ENCODE measurements around the gene BCDIN3D. TPM values are rescaled to one million over a fixed set of nuclear protein-coding genes. Genes with fewer than 3 reads are reported as not detected.

BCDIN3D gene
- polyA plus RNA-seq, 1 of the 3 experiments (the other 2 are of a cell fraction): 2.3 TPM

GRCh38 chr12:49821373-49822287 lies 21.3 kb downstream of the BCDIN3D start:
- WGBS (ENCODE audit: low lambda C conversion rate): 93% methylated on average over 10 of the region's 10 CpGs
- TF ChIP-seq RXRA (IDR thresholded peaks at IDR 0.05; ENCODE audit: borderline replicate concordance, low read depth) (no peak), USF2 (IDR thresholded peaks at IDR 0.05; ENCODE audit: borderline replicate concordance, low read depth, low read length) (no peak), ZBTB33 (IDR thresholded peaks at IDR 0.05; ENCODE audit: borderline replicate concordance, low read depth) (no peak), IRF3 (IDR thresholded peaks at IDR 0.05; ENCODE audit: low read depth, low read length) (no peak), EZH2phosphoT487 (IDR thresholded peaks at IDR 0.05; ENCODE audit: borderline replicate concordance, low read depth) (no peak)
- Histone ChIP-seq H3K9me2 (no peaks in the 10 kb centered on the region), H3K9me3 (no peaks in the 10 kb centered on the region), H4K20me1 (ENCODE audit: insufficient read depth) (peaks cover 85% of the 10 kb centered on the region), H3K9ac (no peak overlapping the region), H3K79me2 (ENCODE audit: insufficient read depth) (peaks cover 75% of the 10 kb centered on the region), H2AFZ (ENCODE audit: low read depth) (no peak overlapping the region), H3K27ac (ENCODE audit: low read depth in 2 of 2, low read length in 1 of 2) (no peak overlapping the region), H3K4me2 (no peak overlapping the region), H3K4me3 (ENCODE audit: low read depth in 2 of 2, low read length in 1 of 2) (no peak overlapping the region), H3K36me3 (replicated peaks in 1 of 2; ENCODE audit: control insufficient read depth in 1 of 2, insufficient read depth in 2 of 2, low read length in 1 of 2) (peaks cover 7 to 27% of the 10 kb centered on the region in 2 experiments), H3K4me1 (ENCODE audit: control insufficient read depth in 1 of 2, insufficient read depth in 2 of 2, low read depth in 1 of 2, low read length in 1 of 2) (peaks cover 9 to 17% of the 10 kb centered on the region in 2 experiments; a peak in 3 of 4 replicates), H3F3A (replicated peaks; ENCODE audit: insufficient read depth) (no peaks in the 10 kb centered on the region), H3K27me3 (ENCODE audit: insufficient read depth) (no peaks in the 10 kb centered on the region)
- ChIA-PET CTCF (interaction anchor here (0.5 to 1.2 kb wide), 3 partner anchors 17 to 417 kb away, joined by 3 read pairs; no protein-coding TSS in a partner anchor), POLR2A (no interaction called here)
- no peak for DNase-seq

- POLR2A ChIA-PET: no interaction called here
- CTCF ChIA-PET: interaction anchor here (0.7 to 1.2 kb wide), 3 partner anchors 19 to 807 kb away, joined by 3 to 5 read pairs (median 3); partner anchors contain the start of gene TMBIM6
- Histone ChIP-seq H4K20me1 (ENCODE audit: insufficient read depth) (peaks cover 77% of the 10 kb centered on the region), H3K36me3 (replicated peaks in 1 of 2; ENCODE audit: control insufficient read depth in 1 of 2, insufficient read depth in 2 of 2, low read length in 1 of 2) (peaks cover 4 to 38% of the 10 kb centered on the region in 2 experiments), H3K4me2 (no peak overlapping the region), H3K9me3 (no peaks in the 10 kb centered on the region), H3K9ac (no peak overlapping the region), H3K9me2 (no peaks in the 10 kb centered on the region), H3K27me3 (ENCODE audit: insufficient read depth) (no peaks in the 10 kb centered on the region), H3K4me1 (ENCODE audit: control insufficient read depth in 1 of 2, insufficient read depth in 2 of 2, low read depth in 1 of 2, low read length in 1 of 2) (peaks cover under 1 to 2% of the 10 kb centered on the region in 2 experiments; a peak in 2 of 4 replicates), H3F3A (replicated peaks; ENCODE audit: insufficient read depth) (no peaks in the 10 kb centered on the region), H3K79me2 (ENCODE audit: insufficient read depth) (peaks cover 65% of the 10 kb centered on the region), H3K27ac (ENCODE audit: low read depth in 2 of 2, low read length in 1 of 2) (no peak overlapping the region), H3K4me3 (ENCODE audit: low read depth in 2 of 2, low read length in 1 of 2) (no peak overlapping the region), H2AFZ (ENCODE audit: low read depth) (no peak overlapping the region)
- no peak for DNase-seq
- WGBS (ENCODE audit: low lambda C conversion rate): 60% methylated on average over 2 of the region's 2 CpGs
- TF ChIP-seq RFX5 (IDR thresholded peaks at IDR 0.05; ENCODE audit: low read length) (no peak), NRF1 (IDR thresholded peaks at IDR 0.05; ENCODE audit: low read depth, low read length) (no peak), SIN3A (IDR thresholded peaks at IDR 0.05; ENCODE audit: borderline replicate concordance, low read depth, low read length) (no peak), TAF1 (IDR thresholded peaks at IDR 0.05; ENCODE audit: borderline replicate concordance, low read depth, low read length) (no peak), RXRA (IDR thresholded peaks at IDR 0.05; ENCODE audit: borderline replicate concordance, low read depth) (no peak), REST (IDR thresholded peaks at IDR 0.05; ENCODE audit: low read depth, low read length) (no peak), GABPA (IDR thresholded peaks at IDR 0.05; ENCODE audit: low read depth) (no peak), RCOR1 (IDR thresholded peaks at IDR 0.05; ENCODE audit: low read length) (no peak), TCF12 (IDR thresholded peaks at IDR 0.05) (no peak), USF1 (IDR thresholded peaks at IDR 0.05; ENCODE audit: borderline replicate concordance, low read depth) (no peak), FOXM1 (IDR thresholded peaks at IDR 0.05; ENCODE audit: low read depth) (no peak)
Observed at GRCh38 chr12:49819786-49820185, 23.1 kb downstream of the BCDIN3D start.
